Activated CD4-positive, alpha-beta T cell treated with anti-CD3 and anti-CD28 coated beads, Interleukin-2, amount 50 U/mL, for 48 hours (primary cell): ENCODE measurements around the gene PRXL2A.
"Not testable (repeated sequence)": the region's sequence is repeated elsewhere in the genome, so short reads cannot be mapped to it uniquely, and the experiment has no call there.

Experiments
- DNase-seq, 2 experiments: peaks; one replicate each; pipeline ENCODE4 v3.0.0-alpha.2; 2020

Gene PRXL2A

DNA sequence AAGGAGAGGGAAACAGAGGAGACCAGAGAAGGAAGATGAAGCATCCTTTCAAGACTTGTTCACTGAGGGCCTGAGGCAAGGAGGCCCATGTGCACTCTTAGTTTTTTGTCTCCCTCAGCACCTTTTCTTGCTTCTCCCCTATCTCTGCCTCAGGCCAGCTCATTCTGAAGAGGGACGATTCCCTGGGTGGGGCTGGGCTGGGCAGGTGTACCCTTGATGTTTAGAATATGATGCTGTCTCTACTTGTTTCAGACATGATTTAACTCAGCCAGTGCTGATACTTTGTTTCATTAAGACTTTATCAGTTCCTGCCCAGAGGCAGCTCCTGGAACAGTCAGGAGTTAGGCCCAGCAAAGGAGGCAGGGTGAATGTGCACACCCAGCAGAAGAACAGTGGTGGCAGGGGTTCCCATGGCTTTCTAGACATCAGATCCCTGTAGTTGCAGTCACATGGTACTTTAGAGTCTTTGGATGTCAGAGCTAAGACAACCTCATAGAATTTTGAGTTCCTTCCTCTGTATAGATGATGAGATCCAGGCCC, 3.4 kb downstream of the PRXL2A start:
- DNase-seq = no peak

DNA sequence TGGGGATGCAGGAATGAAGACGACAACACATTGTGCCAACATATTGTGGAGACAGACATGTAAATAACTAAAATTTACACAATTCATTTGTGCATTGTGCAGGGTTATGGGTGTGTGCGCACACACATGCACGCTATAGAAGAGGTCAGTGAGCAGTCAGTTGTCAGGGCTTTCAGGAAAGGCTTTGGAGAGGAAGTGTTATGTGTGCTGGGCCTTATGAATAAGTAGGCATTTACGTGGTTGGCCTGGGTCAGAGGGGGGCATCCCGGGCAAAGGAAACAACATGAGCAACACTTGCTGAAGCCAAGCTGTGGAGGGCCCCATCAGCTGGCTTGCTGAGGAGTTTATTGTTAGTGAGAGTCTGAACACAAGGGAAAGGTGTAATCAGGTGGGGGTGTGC, 4.1 kb downstream of the PRXL2A start:
- DNase-seq = no peak

DNA sequence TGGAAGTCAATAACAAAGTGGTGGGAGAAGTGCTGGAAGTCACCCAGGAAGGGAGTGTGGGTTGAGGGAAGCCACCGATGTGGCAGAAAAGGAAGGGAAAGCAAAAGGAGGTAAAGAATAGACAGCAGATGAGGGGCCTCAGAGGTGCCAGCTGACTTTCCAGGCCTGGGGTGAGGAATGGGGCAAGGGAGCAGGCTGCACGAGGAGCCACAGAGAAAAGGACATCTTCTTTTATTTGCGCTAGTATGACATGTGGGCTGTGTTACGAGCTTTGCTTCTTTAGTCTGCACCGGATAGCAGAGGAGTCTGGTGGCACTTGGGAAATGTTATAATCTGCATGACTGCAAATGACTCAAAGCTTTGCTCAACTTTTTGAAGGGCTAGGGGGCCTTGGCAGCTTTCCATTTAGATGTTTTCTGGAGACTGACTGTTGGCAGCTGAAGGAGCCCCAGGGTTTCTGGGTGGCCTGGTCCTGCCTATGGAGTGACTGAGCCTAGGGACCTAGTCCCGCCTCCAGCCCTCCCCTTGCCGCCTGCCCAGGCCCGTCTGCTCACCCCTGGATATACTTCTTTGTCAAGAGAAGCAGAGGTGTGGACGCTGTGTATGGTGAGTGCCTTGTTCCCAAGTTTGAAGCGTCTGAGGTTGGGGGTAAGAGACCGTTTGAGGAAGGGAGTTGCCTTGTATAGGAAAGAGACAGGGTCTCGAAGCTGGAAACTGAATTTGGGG, 5.1 kb downstream of the PRXL2A start:
- no peak for DNase-seq

DNA sequence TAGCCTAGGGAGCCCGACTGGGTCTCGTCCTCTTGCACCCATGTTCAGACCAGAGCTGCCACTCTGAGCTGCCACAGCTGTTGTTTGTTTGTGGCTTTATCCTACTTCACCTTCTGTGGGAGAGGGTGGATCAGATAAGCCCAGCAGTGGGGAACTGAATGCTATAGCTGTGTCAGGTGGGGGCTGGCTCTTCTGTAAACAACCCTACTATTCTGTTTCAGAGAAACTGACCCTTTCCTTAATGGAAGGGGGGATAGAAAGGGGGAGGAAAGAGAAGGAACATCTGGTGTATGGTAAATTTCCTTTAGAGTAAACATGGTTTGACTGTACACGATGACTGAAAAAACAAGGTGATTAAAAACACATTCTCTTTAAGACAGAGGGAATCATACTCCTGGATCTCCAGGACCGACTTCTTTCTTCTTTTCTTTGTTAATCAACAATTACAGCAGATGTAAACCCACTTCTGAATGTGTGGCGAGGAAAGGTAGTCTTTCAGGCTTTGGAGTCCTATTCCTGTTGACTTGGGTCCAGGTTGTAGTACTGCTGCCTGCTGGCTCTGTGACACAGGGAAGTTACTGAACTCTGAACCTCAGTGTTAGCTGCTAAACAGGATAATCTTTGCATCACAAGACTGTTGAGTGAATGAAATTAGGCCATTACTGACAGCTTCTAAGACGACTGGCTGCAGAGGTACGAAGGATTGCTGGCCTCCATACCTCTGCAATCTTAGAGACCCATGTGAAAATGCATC, 6.0 kb downstream of the PRXL2A start:
- no peak for DNase-seq

DNA sequence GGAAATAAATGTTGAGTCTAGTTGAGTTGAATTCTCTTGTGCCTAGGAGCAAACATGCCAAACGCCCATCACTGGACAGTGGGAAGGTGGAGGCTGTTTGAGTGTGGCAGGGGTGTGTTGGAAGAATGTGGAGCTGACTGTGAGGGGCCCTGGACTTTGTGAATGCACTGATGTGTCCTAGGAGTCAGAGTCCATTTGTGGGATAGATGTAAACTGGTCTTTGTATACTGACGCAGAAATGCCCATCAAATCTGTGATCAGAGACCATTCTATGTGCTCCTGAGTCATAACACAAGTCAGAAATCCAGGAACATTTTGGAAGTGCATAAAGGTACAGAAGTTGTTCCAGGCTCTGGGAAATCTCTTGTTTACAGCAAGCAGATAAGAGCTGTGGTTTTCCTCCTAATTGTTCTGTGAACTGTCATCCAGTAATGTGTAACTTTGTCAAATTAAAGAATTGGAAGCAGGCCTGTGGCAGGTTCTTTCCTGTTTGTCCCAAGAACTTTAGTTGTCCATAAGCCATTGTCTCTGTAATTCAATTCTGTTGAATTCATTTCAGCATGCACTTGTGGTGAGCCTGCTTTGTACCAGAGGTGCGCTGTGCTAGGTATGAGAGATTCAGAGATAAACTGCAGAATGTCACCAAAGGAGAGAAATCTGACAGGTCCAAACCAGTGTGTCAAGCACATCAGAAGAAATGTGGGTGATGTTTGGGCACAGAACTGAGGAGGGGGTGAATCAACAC, 7.6 kb downstream of the PRXL2A start:
- no peak for DNase-seq

DNA sequence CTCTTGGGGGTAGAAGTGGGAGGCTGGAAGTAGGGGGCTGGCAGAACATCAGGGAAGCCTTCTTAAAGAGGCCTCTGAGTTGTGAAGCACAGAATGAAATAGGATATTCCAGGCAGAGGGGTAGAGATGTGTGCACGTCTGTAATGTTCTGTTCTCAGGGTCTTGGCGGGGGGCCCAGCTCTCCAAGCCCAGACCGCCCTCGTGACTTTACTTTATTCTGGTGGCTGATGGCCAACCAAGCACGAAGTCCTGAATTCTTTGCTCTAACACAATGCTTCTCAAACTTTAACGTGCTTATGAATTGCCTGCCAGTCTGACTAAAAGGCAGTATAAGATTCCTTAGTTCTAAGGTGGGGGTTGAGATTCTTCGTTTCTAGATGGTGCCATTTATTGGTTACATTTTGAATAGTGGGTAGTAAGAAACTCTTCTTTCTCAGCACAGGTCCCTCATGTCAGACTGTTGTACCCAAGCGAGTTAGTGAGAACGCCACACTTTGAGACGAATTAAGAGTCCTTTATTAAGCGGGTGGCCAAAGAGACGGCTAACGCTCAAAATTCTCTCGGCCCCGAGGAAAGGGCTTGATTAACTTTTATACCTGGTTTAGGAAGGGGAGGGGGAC, 8.2 kb downstream of the PRXL2A start:
- no peak for DNase-seq

DNA sequence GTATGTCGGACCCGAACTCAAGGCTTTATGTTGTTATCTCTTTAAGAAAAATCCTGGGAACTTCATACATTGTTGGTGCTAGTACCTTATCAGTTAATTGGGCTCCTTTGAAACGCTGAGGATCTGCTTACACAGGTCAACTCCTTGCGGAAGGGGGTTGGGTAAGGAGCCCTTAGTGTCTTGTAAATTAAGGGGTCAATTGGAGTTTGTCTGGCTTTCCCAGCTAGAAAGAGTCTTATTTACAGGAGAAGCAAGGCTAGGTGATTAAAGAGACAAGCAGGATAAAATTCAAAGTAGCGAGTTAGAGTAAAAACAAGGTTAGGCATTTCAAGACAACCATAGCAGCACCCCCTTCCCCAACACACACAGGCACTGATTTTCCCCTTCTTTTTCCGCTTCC, 8.9 kb downstream of the PRXL2A start:
- DNase-seq = not testable (repeated sequence)

DNA sequence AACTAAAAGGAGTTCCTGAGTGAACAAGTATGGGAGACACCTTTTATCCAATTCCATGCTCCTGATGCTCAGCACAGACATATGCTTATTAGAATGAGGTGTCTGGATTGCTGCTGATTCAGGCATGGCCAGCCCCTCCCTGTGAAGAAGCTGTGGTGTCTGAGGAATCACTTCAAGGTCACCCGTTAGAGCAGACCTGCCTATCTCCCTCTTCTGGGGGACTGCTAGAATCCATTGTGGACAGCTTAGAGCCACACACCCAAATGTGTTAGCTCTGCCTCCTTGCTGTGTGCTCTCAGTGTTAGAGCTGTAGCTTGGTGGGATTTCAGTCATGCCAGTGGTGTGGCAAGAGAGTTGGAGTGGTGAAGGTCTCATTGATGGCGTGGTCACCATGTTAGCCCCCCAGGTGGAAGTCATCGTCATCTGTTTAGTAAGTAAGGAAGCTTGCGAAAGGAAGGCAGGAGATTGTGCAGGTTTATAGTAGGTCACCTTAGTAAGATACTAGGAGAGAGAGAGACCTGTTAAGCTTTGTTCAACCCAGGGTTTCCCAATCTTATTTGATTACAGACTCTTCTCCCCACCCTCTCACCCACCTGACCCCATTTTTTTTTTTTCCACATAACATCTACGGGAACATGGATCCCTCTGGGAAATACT, 12.8 kb downstream of the PRXL2A start:
- DNase-seq = no peak

DNA sequence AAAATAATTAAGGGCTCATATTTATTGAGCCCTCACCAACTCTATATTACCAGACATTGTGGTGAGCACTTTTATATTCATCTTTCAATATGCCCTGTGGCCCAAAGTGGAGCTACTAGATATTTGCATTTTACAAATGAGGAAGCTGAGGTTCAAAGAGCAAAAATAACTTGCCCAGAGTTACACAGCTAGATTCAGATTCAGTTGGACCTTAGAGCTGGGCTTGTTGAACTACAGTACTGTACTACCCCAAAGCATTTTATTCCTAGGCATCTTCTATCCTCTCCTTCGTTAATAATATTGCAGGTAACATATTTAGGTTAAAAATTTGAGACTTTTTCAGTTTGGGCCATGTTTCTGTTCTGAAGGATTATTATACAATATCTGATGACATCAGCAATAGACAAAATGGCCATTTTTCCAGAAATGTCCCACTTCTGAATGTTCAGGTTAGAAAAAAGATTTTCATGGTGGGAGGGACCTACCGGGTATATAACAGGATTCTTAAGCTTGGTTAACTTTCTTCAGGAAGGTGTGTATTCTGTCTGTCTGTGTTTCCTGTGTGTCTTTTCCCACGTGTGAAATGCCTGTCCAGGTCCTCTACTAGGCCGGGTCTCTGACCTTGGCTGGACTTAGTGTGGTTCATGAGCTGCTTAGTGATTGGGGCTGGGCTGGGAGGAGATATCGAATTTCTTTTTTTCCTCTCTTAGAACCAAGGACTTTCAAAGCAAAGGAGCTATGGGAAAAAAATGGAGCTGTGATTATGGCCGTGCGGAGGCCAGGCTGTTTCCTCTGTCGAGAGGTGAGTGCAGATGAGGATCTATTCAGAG, 13.6 kb downstream of the PRXL2A start:
- DNase-seq = no peak

DNA sequence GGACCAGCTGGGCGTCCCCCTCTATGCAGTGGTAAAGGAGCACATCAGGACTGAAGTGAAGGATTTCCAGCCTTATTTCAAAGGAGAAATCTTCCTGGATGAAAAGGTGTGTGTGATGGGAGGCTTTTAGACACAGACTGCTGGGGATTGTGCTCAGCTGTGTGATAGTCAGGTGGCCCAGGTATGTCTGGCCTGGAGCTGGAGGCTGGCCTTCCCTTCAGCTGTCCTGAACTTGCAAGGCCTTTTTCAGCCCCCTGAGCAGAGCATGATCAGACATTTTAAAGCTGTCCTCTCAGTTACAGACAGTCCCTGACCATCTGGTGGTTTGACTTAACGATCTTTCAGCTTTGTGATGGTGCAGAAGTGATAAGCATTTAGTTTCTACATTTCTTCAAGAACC, 17.6 kb downstream of the PRXL2A start:
- DNase-seq = no peak

DNA sequence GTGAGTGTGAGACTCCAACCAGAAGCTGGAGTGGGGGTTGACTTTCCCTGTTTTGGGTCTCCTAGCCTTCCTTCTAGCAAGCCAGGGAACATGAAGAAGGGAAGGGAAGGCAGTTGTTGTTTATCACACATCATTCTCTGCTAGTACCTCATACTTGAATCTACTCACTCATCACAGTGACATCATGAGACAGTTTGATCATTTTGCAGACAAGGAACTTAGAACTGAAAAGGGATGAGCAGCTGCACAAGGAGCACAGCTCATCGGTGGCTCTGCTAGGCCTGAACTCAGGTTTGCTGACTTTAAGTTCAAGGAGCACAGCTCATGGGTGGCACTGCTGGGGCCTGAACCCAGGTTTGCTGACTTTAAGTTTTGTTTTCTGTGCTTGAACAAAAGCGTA, 19.2 kb downstream of the PRXL2A start:
- no peak for DNase-seq

DNA sequence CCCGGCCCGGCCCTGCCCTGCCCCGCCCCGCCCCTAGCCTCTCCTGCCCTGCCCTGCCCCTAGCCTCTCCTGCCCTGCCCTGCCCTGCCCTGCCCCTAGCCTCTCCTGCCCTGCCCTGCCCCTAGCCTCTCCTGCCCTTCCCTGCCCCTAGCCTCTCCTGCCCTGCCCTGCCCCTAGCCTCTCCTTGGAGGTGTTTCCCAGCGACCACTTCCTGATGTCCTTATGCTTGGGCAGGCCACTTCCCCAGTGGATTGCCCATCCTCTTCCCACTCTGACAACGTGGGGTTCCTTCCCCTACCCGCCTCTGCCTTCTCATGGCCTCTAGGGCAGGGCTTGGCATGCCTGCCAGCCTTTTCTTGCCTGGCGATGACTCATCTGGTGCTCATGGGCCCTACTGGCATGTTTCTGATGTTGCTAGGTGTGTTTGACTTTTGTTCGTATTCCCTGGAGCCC, 21.2 kb downstream of the PRXL2A start:
- DNase-seq = no peak

DNA sequence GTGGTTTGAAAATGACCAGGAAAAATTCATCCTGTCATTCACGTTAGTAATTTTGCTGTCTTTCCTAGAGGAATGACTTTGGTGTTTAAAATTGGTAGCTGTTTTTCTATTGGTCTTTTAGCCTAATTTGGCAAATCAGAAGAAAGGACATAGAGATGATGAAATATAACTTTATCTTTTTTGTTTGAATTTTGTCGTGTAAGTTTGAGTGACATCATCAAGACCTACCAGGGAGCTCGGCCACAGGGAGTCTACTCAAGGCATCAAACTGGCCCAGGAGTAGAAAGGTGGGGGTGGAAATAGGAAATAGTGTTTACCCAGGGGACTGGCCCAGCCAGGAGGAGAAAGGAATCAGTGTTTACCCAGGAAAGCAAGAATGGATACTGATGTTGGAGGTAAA, 24.8 kb downstream of the PRXL2A start:
- DNase-seq = no peak

DNA sequence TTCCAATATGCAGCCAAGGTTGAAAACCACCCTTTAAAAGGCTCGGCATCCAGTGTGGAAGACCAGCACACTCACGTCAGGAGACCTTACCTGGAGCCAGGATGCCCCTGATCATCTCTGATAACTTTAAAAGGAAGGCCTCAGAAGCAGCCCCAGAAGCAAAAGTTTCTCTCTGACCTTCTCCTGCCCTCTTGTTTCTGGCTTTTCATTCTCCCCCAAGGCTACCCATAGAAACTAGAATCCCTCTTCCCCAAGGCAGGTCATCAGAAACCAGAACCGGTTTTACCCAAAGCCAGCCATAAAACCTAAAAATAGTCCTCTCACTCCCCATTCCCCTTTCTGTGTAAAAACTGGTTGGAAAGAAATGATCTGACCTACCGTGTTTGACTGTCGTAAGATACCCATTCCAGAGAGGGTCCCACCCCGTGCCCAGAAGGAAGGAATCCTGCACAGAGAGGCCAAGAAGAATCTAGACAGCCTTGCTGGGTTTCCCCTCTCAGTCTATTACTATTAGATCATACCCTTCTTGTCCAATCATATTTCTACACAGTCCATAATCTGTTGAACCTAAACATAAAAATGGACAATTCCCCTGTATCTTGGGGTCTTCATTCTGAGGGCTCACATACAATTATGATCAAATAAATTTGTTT, 28.2 kb downstream of the PRXL2A start:
- DNase-seq = no peak

DNA sequence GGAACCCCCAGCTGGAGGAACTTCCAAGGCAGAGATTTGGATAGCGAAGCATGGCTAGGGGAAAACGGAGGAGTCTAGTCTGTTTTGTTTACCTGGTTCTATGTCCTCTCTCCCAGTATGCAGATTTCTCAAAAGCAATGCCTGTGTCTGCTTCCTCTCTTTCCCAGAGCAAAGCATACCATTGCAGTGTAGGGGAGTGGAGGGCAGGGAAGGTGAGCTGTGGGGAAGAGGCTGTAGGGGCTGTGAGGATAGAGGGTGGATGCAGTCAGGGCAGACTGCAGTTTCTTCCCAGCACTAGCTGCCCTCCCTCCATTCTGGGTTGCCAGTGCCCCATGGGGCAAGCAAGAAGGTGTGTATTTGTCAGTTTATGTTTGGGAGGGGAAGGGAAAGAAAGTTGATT, 28.9 kb downstream of the PRXL2A start:
- DNase-seq = no peak

DNA sequence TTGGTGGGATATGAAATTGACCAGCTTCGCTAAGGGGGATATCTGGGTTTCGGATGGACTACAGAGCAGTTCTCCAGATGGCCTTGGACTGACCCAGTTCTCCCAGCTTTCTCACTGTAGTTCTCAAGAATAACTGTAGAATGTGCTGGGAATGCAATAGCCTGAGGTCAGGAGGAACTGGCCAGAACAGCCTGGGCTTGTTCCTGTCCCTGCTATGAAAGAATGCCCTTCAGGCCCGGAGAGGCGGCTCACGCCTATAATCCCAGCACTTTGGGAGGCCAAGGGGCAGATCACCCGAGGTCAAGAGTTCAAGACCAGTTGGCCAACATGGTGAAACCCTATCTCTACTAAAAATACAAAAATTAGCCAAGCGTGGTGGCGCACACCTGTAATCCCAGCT, 33.5 kb downstream of the PRXL2A start:
- DNase-seq = no peak

DNA sequence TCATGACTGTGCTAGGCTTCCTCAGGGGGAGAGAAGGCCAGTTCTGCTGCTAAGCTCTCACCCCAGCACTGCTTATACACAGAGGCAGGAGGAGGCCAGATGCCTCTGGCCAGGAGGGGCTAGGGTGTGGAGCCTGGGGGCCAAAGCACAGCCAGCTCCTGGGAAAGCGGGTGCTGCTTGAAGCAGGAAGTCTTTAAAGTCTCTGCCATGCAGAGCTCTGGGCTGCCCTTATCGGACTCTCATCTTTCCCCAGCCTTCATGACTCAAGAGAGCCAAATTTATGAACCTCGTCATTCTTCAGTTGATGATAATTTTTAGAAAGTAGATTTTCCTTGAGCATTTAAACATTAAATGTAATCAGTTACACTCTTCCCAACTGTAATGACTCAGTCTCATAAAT, 34.5 kb downstream of the PRXL2A start:
- no peak for DNase-seq

DNA sequence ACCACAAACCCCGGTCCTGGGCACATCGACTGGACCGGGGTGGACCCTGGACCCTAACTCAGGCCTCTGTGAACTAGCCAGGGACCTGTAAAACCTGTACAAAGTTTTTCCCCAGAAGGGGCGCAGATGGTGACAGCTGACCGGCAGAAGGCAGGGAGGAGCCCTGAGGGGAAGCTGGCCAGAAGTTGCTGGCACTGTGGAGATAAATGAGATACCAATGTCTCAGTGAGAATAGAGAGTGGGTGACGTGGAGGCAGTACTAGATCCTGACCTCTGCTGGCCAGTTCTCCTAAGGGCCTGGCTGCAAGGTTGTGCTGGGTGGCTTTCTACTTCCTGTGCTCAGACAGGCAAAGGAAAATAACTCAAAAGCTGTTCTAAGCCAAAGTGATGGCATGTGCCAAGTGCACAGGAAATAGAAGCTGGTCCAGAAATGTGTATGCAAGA, 35.2 kb downstream of the PRXL2A start:
- DNase-seq = no peak

DNA sequence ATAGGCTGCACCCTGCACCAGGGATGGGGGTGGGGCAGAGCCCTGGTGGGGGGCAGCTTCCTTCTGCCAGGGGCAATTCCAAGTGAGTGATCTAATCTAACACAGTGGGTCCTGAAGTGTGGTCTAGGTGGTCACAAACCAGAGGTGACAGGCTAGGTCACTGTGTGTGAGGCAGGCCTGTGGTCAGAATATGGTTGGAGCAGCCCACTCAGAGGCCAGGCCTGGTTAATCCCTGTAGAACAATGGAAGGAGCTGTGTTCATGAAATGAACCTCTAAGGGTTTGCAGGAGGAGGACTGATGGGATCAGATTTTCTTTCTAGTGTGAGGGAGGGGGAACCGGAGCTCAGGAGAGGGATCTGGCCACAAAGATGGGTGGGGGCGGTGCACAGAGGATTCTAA, 35.8 kb downstream of the PRXL2A start:
- DNase-seq = no peak

DNA sequence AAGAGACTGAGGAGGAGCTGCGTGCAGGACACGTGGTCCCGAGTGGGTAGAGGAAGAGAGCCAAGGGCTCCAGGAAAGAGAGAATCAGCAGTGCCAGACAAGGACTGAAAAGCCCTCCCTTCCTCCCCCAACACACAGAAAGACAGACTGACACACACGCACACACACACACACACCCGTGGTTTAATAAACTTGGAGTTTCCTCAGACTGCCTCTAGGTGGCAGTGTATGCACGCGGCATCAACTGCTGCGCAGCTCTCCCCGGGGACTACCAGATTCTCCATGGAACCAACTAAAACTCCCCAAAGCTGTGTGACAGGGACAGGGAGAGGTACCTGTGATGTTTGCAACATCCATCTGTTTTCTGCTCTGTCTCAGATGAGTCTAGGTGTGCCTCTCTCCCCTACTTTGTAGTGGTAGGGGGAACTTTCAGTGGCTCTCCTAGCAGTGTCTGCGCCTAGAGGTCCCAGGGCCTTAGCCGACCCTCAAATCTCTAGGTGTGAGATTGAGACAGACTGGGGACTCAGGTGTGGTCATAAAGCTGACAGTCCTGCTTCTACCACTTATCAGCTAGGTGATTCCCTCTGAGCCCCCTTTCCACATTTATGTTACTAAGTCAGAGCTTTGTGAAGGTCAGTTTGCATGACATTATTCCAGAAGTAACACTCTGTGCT, 36.4 kb downstream of the PRXL2A start:
- peak; percentile 65 to 69 for DNase-seq
